Measurements from ENCODE around the gene GFRA1.

DNA sequence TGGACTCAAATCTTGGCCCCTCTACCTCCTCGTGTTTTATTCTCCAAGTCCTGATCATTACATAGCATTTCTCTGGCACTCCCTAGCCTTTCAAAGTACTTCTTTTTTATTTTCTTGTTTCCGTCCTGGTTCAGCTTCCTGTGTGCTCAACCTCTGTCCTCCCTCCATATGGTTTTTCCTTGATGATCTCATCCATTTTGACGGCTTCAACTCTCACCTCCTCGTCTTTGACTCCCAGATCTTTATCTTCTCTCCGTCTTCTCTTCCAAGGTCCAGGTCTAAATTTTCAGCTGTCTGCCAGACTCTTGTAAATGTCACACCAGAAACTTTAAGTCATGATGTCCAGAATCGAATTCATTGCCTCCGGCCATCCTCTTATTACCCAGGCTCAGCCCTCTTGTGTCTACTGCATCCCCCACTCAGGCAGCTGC lies 23.3 kb upstream of the GFRA1 start:
- TF ChIP-seq CTCF (IDR thresholded peaks at IDR 0.05): no peak
- no peak for TF ChIP-seq POLR2AphosphoS5 (IDR thresholded peaks at IDR 0.05)
- TF ChIP-seq POLR2A (IDR thresholded peaks at IDR 0.05): no peak
